Nephron (organoid): ENCODE data around the gene CHIC1.
"Not testable (repeated sequence)": the region's sequence is repeated elsewhere in the genome, so short reads cannot be mapped to it uniquely, and the experiment has no call there.

Source experiments
- H3K27ac Mint-ChIP-seq, 3 experiments: 2 replicates each; pipeline ENCODE4 v1.8.0; 2020; ENCODE audit warnings: mixed read lengths in 3 of 3, mild to moderate bottlenecking in 2 of 3, moderate library complexity in 1 of 3
- H3K27me3 Mint-ChIP-seq: 2 replicates; pipeline ENCODE4 v1.8.0; 2021; ENCODE audit warnings: low read depth, mild to moderate bottlenecking, moderate library complexity, mixed read lengths
- H3K36me3 Mint-ChIP-seq: 2 replicates; pipeline ENCODE4 v1.8.0; 2020; ENCODE audit warnings: low read depth, mixed read lengths
- H3K4me1 Mint-ChIP-seq: 2 replicates; pipeline ENCODE4 v1.8.0; 2020; ENCODE audit warnings: mixed read lengths
- H3K4me3 Mint-ChIP-seq, 3 experiments: 2 replicates each; pipeline ENCODE4 v1.8.0; 2020; ENCODE audit warnings: mild to moderate bottlenecking in 3 of 3, mixed read lengths in 3 of 3, moderate library complexity in 2 of 3
- H3K9me3 Mint-ChIP-seq: 2 replicates; pipeline ENCODE4 v1.8.0; 2020; ENCODE audit warnings: mixed read lengths
- TF ChIP-seq, protein P1 (sequence below), 3 experiments: fragments of 200-600 bp; sonication (generic); IDR thresholded peaks; one replicate each; pipeline ENCODE4 v1.5.0; 2021; ENCODE audit warnings: antibody characterized with exemption in 3 of 3; ENCODE audit not compliant: unreplicated experiment in 3 of 3

CHIC1 gene

GRCh38 chrX:73615022-73615421, 52.0 kb downstream of the CHIC1 start:
- Mint-ChIP-seq H3K4me1 (no peaks in the 10 kb centered on the region), H3K27me3 (no peaks in the 10 kb centered on the region), H3K4me3 (no peak overlapping the region), H3K9me3 (peaks cover 57% of the 10 kb centered on the region), H3K36me3 (peaks cover 66% of the 10 kb centered on the region), H3K27ac (no peak overlapping the region)
- TF ChIP-seq, protein P1, sequence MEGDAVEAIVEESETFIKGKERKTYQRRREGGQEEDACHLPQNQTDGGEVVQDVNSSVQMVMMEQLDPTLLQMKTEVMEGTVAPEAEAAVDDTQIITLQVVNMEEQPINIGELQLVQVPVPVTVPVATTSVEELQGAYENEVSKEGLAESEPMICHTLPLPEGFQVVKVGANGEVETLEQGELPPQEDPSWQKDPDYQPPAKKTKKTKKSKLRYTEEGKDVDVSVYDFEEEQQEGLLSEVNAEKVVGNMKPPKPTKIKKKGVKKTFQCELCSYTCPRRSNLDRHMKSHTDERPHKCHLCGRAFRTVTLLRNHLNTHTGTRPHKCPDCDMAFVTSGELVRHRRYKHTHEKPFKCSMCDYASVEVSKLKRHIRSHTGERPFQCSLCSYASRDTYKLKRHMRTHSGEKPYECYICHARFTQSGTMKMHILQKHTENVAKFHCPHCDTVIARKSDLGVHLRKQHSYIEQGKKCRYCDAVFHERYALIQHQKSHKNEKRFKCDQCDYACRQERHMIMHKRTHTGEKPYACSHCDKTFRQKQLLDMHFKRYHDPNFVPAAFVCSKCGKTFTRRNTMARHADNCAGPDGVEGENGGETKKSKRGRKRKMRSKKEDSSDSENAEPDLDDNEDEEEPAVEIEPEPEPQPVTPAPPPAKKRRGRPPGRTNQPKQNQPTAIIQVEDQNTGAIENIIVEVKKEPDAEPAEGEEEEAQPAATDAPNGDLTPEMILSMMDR (IDR thresholded peaks at IDR 0.05; ENCODE audit: unreplicated experiment in 3 of 3) = no peak

- not testable (repeated sequence) for H3K27ac Mint-ChIP-seq, H3K4me3 Mint-ChIP-seq, H3K4me1 Mint-ChIP-seq, H3K27me3 Mint-ChIP-seq
- Mint-ChIP-seq H3K9me3 (peaks cover 66% of the 10 kb centered on the region), H3K36me3 (peaks cover 76% of the 10 kb centered on the region)
Observed at GRCh38 chrX:73641669-73642068, 78.7 kb downstream of the CHIC1 start.

GRCh38 chrX:73647212-73647611, 84.2 kb downstream of the CHIC1 start:
- Mint-ChIP-seq H3K36me3 (peaks cover 36% of the 10 kb centered on the region), H3K4me1 (no peaks in the 10 kb centered on the region), H3K27ac (no peak overlapping the region), H3K9me3 (peaks cover 26% of the 10 kb centered on the region), H3K27me3 (no peaks in the 10 kb centered on the region), H3K4me3 (no peak overlapping the region)
- TF ChIP-seq, protein P1 (IDR thresholded peaks at IDR 0.05; ENCODE audit: unreplicated experiment in 3 of 3) = no peak

- Mint-ChIP-seq H3K4me3 (no peak overlapping the region), H3K27ac (no peak overlapping the region), H3K27me3 (no peaks in the 10 kb centered on the region), H3K4me1 (no peaks in the 10 kb centered on the region), H3K36me3 (peaks cover 36% of the 10 kb centered on the region), H3K9me3 (peaks cover 30% of the 10 kb centered on the region)
- TF ChIP-seq, protein P1 (IDR thresholded peaks at IDR 0.05; ENCODE audit: unreplicated experiment in 3 of 3) = no peak
Observed at GRCh38 chrX:73647632-73648322, 84.8 kb downstream of the CHIC1 start.

GRCh38 chrX:73661322-73661721, 98.3 kb downstream of the CHIC1 start:
- peaks cover 47% of the 10 kb centered on the region for H3K36me3 Mint-ChIP-seq
- not testable (repeated sequence) for H3K4me3 Mint-ChIP-seq, H3K27me3 Mint-ChIP-seq, H3K27ac Mint-ChIP-seq, H3K4me1 Mint-ChIP-seq
- peaks cover 70% of the 10 kb centered on the region for H3K9me3 Mint-ChIP-seq

DNA sequence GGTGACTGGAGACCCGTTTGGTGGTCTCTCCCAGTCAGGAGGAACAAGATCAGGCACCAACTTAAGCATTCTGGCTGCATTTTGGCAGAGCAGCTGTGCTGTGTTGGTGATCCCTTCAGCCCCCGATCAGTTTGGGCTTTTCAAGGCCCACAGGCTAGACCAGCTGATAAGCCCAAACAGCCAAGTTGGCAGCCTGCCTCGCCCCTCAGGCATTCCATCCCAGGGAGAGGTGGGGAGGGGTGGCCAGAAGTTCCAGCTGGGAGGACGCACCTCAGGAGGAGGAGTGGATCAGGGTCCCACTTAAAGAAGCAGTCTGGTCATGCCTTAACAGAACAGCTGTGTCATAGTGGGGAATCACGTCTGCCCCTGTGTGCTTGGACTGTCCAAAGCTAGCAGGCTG, 105.8 kb downstream of the CHIC1 start:
- H3K9me3 Mint-ChIP-seq = peaks cover 58% of the 10 kb centered on the region
- no peaks in the 10 kb centered on the region for H3K4me1 Mint-ChIP-seq
- TF ChIP-seq, protein P1 (IDR thresholded peaks at IDR 0.05; ENCODE audit: unreplicated experiment in 3 of 3) = no peak
- H3K4me3 Mint-ChIP-seq = no peak overlapping the region
- no peaks in the 10 kb centered on the region for H3K27me3 Mint-ChIP-seq
- H3K36me3 Mint-ChIP-seq = peaks cover 43% of the 10 kb centered on the region
- no peak overlapping the region for H3K27ac Mint-ChIP-seq

- TF ChIP-seq, protein P1 (IDR thresholded peaks at IDR 0.05; ENCODE audit: unreplicated experiment in 3 of 3) = no peak
- Mint-ChIP-seq H3K4me3 (no peak overlapping the region), H3K27me3 (no peaks in the 10 kb centered on the region), H3K27ac (no peak overlapping the region), H3K9me3 (peaks cover 8% of the 10 kb centered on the region), H3K4me1 (no peaks in the 10 kb centered on the region), H3K36me3 (peaks cover 10% of the 10 kb centered on the region)
Observed at GRCh38 chrX:73681408-73681807, 118.4 kb downstream of the CHIC1 start.
